Prostate gland (tissue), 2 donors: ENCODE data around the gene POGLUT2.

Experiments
- CTCF ChIP-seq, 4 experiments: fragments of 200-600 bp in 2 of 4; fragments of 450-650 bp in 2 of 4; sonication (generic) in 2 of 4; IDR thresholded peaks; 1 replicate in 3 of 4; 2 replicates in 1 of 4; pipeline ENCODE4 v1.5.1; 2016 to 2019; ENCODE audit warnings: antibody characterized with exemption in 4 of 4, mild to moderate bottlenecking in 2 of 4, moderate library complexity in 2 of 4
- POLR2A ChIP-seq: fragments of 450-650 bp; IDR thresholded peaks from one replicate; pipeline ENCODE4 v1.6.1; 2016; ENCODE audit warnings: antibody characterized with exemption, mild to moderate bottlenecking
- POLR2AphosphoS5 ChIP-seq: sonication (generic); formaldehyde crosslinking; IDR thresholded peaks from one replicate; pipeline ENCODE4 v1.6.1; 2017; ENCODE audit warnings: antibody characterized with exemption

- no peak for TF ChIP-seq CTCF (IDR thresholded peaks at IDR 0.05)
- no peak for TF ChIP-seq POLR2AphosphoS5
- TF ChIP-seq POLR2A: no peak
Measured at GRCh38 chr13:102777736-102778135, 21.0 kb downstream of the POGLUT2 start.
